Fibroblast of the aortic adventitia (primary cell): ENCODE data around the gene CIB1. TPM values are rescaled to one million over a fixed set of nuclear protein-coding genes. Genes with fewer than 3 reads are reported as not detected.

Experiments
- DNase-seq: peaks from one replicate; pipeline ENCODE4 v3.0.0-alpha.2; 2010; ENCODE audit warnings: low read depth
- H3K4me3 ChIP-seq: 2 replicates; pipeline ENCODE4 v1.5.1; 2011; ENCODE audit warnings: low read depth, mild to moderate bottlenecking, control low read depth, low read length, moderate library complexity
- CTCF ChIP-seq: IDR thresholded peaks from 2 replicates; pipeline ENCODE4 v1.5.1; 2011; ENCODE audit warnings: mild to moderate bottlenecking, low read length, control low read depth, inconsistent platforms; ENCODE audit not compliant: insufficient read depth
- total RNA-seq: library from RNA; depleted of rRNA; stranded (reverse); fragments of >200 nt; gene quantifications from 2 replicates; pipeline ENCODE4 v1.2.3, GENCODE V29; 2012; ENCODE audit warnings: low replicate concordance

The CIB1 gene
- total RNA-seq, 1 donor, result 32.3 TPM

GRCh38 chr15:90202929-90203328 is 30.8 kb downstream of the CIB1 start:
- no peak for DNase-seq
- TF ChIP-seq CTCF, result no peak
- H3K4me3 ChIP-seq, result no peak overlapping the region

GRCh38 chr15:90201944-90202375 is 31.8 kb downstream of the CIB1 start:
- TF ChIP-seq CTCF, result no peak
- peak overlapping the region; percentile 83 for H3K4me3 ChIP-seq
- DNase-seq, result no peak

- DNase-seq, result no peak
- H3K4me3 ChIP-seq, result peak within 1 kb of the TSS; percentile 83
- TF ChIP-seq CTCF, result no peak
These were observed 32.4 kb downstream of the CIB1 start, which contains the start of gene SEMA4B for GRCh38 chr15:90201130-90201943. TSS of gene SEMA4B (plus strand) at chr15:90201330. CDS start at chr15:90201579, 249 bp downstream.

- no peak for TF ChIP-seq CTCF
- DNase-seq, result no peak
- H3K4me3 ChIP-seq, result peak overlapping the region; percentile 83
These were observed 33.1 kb downstream of the CIB1 start for GRCh38 chr15:90200534-90201129.

- TF ChIP-seq CTCF, result no peak
- no peak overlapping the region for H3K4me3 ChIP-seq
- no peak for DNase-seq
These were observed 39.1 kb downstream of the CIB1 start for GRCh38 chr15:90194655-90195054.

GRCh38 chr15:90192961-90193786 is 40.6 kb downstream of the CIB1 start:
- no peak overlapping the region for H3K4me3 ChIP-seq
- DNase-seq, result no peak
- TF ChIP-seq CTCF, result no peak
